SK-N-SH (cell line): ENCODE data around the gene ARMH4.

ENCODE experiments used
- EZH2phosphoT487 ChIP-seq: fragments of 200-600 bp; sonication (generic); IDR thresholded peaks from 2 replicates; pipeline ENCODE4 v1.6.1; 2017; ENCODE audit warnings: low read depth, mixed run types, mild to moderate bottlenecking, antibody characterized with exemption, moderate library complexity, borderline replicate concordance
- FOXJ3 ChIP-seq: sonication (generic); formaldehyde crosslinking; IDR thresholded peaks from 2 replicates; pipeline ENCODE4 v1.5.1; 2020; ENCODE audit warnings: mild to moderate bottlenecking, missing genetic modification reagents
- GATA2 ChIP-seq: sonication (generic); formaldehyde crosslinking; IDR thresholded peaks from 2 replicates; pipeline ENCODE4 v1.5.0; 2020; ENCODE audit warnings: mild to moderate bottlenecking, missing genetic modification reagents
- JUND ChIP-seq: IDR thresholded peaks from 2 replicates; pipeline ENCODE4 v1.4.0; 2012
- RAD21 ChIP-seq: IDR thresholded peaks from 2 replicates; pipeline ENCODE4 v1.6.1; 2012; ENCODE audit warnings: mild to moderate bottlenecking, low read length
- RFX5 ChIP-seq: IDR thresholded peaks from 2 replicates; pipeline ENCODE4 v1.6.1; 2012; ENCODE audit warnings: mild to moderate bottlenecking, improper control_type of control experiment, low read length
- TAF1 ChIP-seq: IDR thresholded peaks from 2 replicates; pipeline ENCODE4 v1.6.1; 2012; ENCODE audit warnings: low read depth, mild to moderate bottlenecking, low read length, moderate library complexity, borderline replicate concordance
- YY1 ChIP-seq: IDR thresholded peaks from 2 replicates; pipeline ENCODE4 v1.4.0; 2012; ENCODE audit warnings: low read depth, mild to moderate bottlenecking
- TF ChIP-seq, protein P1 (sequence below): IDR thresholded peaks from 2 replicates; pipeline ENCODE4; 2012
- TF ChIP-seq, protein P2 (sequence below): fragments of 200-600 bp; sonication (generic); IDR thresholded peaks from 2 replicates; pipeline ENCODE4 v1.6.1; 2017; ENCODE audit warnings: antibody characterized with exemption, mild to moderate bottlenecking, moderate library complexity
- TF ChIP-seq, protein P3 (sequence below): IDR thresholded peaks from 2 replicates; pipeline ENCODE4 v1.4.0; 2012; ENCODE audit warnings: low read depth, borderline replicate concordance
- TF ChIP-seq, protein P4 (sequence below): IDR thresholded peaks from 2 replicates; pipeline ENCODE4 v1.4.0; 2012; ENCODE audit warnings: low read depth

DNA sequence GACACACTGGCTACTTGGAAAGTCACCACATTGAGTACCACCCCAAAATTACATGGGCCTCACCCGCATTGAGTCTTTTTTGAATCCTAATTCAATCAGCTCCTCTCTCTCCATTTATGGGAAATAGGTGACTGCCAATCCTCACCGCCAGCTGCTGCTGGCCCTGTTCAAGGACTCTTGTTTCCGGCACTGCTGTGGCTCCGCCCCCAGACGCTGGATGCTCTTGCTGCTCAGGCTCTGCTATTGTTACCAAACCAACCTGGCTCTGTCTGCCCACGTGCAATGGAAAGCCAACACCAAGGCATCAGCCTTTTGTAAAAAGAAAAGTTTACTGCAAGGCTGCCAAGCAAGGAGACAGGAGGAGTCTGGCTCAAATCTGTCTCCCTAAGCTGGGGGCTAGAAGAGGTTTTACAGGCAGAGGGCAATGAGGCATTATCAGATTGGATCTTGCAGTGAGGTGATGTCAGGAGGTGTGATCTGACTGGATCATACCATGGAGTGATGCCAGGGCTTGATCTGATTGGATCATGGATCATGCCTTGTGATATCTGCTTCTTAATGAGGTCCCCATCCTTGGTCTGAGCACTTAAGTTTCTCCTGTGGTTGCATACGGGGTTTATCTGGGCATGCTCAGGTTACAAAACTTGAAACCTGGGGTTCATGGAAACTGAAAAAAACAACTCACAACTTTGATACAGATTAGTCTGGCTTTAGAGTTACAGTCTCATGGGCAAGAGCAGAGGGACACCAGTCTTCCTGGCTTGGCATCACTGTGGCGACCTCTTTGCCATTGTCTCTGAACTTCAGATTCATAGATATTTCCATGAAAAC, 169.0 kb downstream of the ARMH4 start:
- TF ChIP-seq, protein P1, sequence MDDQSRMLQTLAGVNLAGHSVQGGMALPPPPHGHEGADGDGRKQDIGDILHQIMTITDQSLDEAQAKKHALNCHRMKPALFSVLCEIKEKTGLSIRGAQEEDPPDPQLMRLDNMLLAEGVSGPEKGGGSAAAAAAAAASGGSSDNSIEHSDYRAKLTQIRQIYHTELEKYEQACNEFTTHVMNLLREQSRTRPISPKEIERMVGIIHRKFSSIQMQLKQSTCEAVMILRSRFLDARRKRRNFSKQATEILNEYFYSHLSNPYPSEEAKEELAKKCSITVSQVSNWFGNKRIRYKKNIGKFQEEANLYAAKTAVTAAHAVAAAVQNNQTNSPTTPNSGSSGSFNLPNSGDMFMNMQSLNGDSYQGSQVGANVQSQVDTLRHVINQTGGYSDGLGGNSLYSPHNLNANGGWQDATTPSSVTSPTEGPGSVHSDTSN, result no peak
- TF ChIP-seq, protein P2, sequence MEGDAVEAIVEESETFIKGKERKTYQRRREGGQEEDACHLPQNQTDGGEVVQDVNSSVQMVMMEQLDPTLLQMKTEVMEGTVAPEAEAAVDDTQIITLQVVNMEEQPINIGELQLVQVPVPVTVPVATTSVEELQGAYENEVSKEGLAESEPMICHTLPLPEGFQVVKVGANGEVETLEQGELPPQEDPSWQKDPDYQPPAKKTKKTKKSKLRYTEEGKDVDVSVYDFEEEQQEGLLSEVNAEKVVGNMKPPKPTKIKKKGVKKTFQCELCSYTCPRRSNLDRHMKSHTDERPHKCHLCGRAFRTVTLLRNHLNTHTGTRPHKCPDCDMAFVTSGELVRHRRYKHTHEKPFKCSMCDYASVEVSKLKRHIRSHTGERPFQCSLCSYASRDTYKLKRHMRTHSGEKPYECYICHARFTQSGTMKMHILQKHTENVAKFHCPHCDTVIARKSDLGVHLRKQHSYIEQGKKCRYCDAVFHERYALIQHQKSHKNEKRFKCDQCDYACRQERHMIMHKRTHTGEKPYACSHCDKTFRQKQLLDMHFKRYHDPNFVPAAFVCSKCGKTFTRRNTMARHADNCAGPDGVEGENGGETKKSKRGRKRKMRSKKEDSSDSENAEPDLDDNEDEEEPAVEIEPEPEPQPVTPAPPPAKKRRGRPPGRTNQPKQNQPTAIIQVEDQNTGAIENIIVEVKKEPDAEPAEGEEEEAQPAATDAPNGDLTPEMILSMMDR, result no peak
- TF ChIP-seq FOXJ3, result no peak
- TF ChIP-seq, protein P3, sequence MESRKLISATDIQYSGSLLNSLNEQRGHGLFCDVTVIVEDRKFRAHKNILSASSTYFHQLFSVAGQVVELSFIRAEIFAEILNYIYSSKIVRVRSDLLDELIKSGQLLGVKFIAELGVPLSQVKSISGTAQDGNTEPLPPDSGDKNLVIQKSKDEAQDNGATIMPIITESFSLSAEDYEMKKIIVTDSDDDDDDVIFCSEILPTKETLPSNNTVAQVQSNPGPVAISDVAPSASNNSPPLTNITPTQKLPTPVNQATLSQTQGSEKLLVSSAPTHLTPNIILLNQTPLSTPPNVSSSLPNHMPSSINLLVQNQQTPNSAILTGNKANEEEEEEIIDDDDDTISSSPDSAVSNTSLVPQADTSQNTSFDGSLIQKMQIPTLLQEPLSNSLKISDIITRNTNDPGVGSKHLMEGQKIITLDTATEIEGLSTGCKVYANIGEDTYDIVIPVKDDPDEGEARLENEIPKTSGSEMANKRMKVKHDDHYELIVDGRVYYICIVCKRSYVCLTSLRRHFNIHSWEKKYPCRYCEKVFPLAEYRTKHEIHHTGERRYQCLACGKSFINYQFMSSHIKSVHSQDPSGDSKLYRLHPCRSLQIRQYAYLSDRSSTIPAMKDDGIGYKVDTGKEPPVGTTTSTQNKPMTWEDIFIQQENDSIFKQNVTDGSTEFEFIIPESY, result no peak
- TF ChIP-seq GATA2, result no peak
- no peak for TF ChIP-seq YY1
- TF ChIP-seq RFX5, result no peak
- TF ChIP-seq JUND, result no peak
- no peak for TF ChIP-seq RAD21
- TF ChIP-seq, protein P4, sequence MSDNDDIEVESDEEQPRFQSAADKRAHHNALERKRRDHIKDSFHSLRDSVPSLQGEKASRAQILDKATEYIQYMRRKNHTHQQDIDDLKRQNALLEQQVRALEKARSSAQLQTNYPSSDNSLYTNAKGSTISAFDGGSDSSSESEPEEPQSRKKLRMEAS, result no peak
- no peak for TF ChIP-seq TAF1
- no peak for TF ChIP-seq EZH2phosphoT487
